ENCODE data around the gene ADARB2.

The ADARB2 gene

GRCh38 chr10:1660815-1661214 lies 76.5 kb downstream of the ADARB2 start:
- Histone ChIP-seq H3K9ac (ENCODE audit: low read length) (no peak overlapping the region), H3K4me1 (ENCODE audit: control insufficient read depth, insufficient read depth, low read length) (no peaks in the 10 kb centered on the region), H3K36me3 (ENCODE audit: control insufficient read depth, insufficient read depth, low read length, severe bottlenecking) (no peaks in the 10 kb centered on the region), H3K9me3 (ENCODE audit: control insufficient read depth, low read length) (no peaks in the 10 kb centered on the region), H3K4me3 (ENCODE audit: low read length) (no peak overlapping the region), H3K27me3 (replicated peaks; ENCODE audit: control insufficient read depth, insufficient read depth, low read length) (no peaks in the 10 kb centered on the region)
- no peak for DNase-seq (ENCODE audit: low read depth)

DNA sequence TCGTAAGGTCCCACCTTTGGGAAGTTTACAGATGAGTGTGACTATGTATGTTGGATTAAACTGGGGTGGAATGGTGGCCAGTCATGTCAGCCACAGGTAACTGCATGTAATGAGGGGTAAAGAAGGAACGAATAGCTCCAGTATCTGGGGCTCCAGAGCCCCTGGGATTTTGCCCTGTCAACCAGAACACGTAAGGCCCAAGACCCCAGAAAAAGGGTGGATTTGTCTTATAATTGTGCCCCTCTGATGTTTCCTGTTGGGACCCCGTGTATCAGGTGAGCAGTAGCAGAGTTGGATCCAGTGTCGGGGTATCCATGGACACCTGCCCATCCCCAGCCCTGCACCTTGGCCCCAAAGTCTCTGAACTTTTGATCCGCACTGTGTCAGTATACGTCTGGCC lies 76.9 kb downstream of the ADARB2 start:
- no peak for DNase-seq (ENCODE audit: low read depth)
- no peak overlapping the region for H3K4me3 ChIP-seq (ENCODE audit: low read length)
- H3K4me1 ChIP-seq (ENCODE audit: control insufficient read depth, insufficient read depth, low read length) = no peaks in the 10 kb centered on the region
- H3K9me3 ChIP-seq (ENCODE audit: control insufficient read depth, low read length) = no peaks in the 10 kb centered on the region
- H3K36me3 ChIP-seq (ENCODE audit: control insufficient read depth, insufficient read depth, low read length, severe bottlenecking) = no peaks in the 10 kb centered on the region
- no peak overlapping the region for H3K9ac ChIP-seq (ENCODE audit: low read length)
- H3K27me3 ChIP-seq (replicated peaks; ENCODE audit: control insufficient read depth, insufficient read depth, low read length) = no peaks in the 10 kb centered on the region

GRCh38 chr10:1659221-1659791 lies 78.0 kb downstream of the ADARB2 start:
- Histone ChIP-seq H3K36me3 (ENCODE audit: control insufficient read depth, insufficient read depth, low read length, severe bottlenecking) (no peaks in the 10 kb centered on the region), H3K27me3 (replicated peaks; ENCODE audit: control insufficient read depth, insufficient read depth, low read length) (no peaks in the 10 kb centered on the region), H3K9ac (ENCODE audit: low read length) (no peak overlapping the region), H3K4me3 (ENCODE audit: low read length) (no peak overlapping the region), H3K4me1 (ENCODE audit: control insufficient read depth, insufficient read depth, low read length) (no peaks in the 10 kb centered on the region), H3K9me3 (ENCODE audit: control insufficient read depth, low read length) (no peaks in the 10 kb centered on the region)
- no peak for DNase-seq (ENCODE audit: low read depth)

- DNase-seq (ENCODE audit: low read depth) = no peak
- H3K27me3 ChIP-seq (replicated peaks; ENCODE audit: control insufficient read depth, insufficient read depth, low read length) = no peaks in the 10 kb centered on the region
- no peaks in the 10 kb centered on the region for H3K4me1 ChIP-seq (ENCODE audit: control insufficient read depth, insufficient read depth, low read length)
- H3K4me3 ChIP-seq (ENCODE audit: low read length) = no peak overlapping the region
- no peaks in the 10 kb centered on the region for H3K36me3 ChIP-seq (ENCODE audit: control insufficient read depth, insufficient read depth, low read length, severe bottlenecking)
- H3K9ac ChIP-seq (ENCODE audit: low read length) = no peak overlapping the region
- H3K9me3 ChIP-seq (ENCODE audit: control insufficient read depth, low read length) = no peaks in the 10 kb centered on the region
These were observed 78.7 kb downstream of the ADARB2 start for GRCh38 chr10:1658658-1659057.

GRCh38 chr10:1657479-1657878 lies 79.8 kb downstream of the ADARB2 start:
- Histone ChIP-seq H3K9ac (ENCODE audit: low read length) (no peak overlapping the region), H3K27me3 (replicated peaks; ENCODE audit: control insufficient read depth, insufficient read depth, low read length) (no peaks in the 10 kb centered on the region), H3K4me3 (ENCODE audit: low read length) (no peak overlapping the region), H3K36me3 (ENCODE audit: control insufficient read depth, insufficient read depth, low read length, severe bottlenecking) (no peaks in the 10 kb centered on the region), H3K9me3 (ENCODE audit: control insufficient read depth, low read length) (no peaks in the 10 kb centered on the region), H3K4me1 (ENCODE audit: control insufficient read depth, insufficient read depth, low read length) (no peaks in the 10 kb centered on the region)
- no peak for DNase-seq (ENCODE audit: low read depth)

- Histone ChIP-seq H3K9ac (ENCODE audit: low read length) (no peak overlapping the region), H3K27me3 (replicated peaks; ENCODE audit: control insufficient read depth, insufficient read depth, low read length) (no peaks in the 10 kb centered on the region), H3K4me1 (ENCODE audit: control insufficient read depth, insufficient read depth, low read length) (no peaks in the 10 kb centered on the region), H3K9me3 (ENCODE audit: control insufficient read depth, low read length) (no peaks in the 10 kb centered on the region), H3K36me3 (ENCODE audit: control insufficient read depth, insufficient read depth, low read length, severe bottlenecking) (no peaks in the 10 kb centered on the region), H3K4me3 (ENCODE audit: low read length) (no peak overlapping the region)
- no peak for DNase-seq (ENCODE audit: low read depth)
These were observed 82.0 kb downstream of the ADARB2 start for GRCh38 chr10:1655367-1655766.

DNA sequence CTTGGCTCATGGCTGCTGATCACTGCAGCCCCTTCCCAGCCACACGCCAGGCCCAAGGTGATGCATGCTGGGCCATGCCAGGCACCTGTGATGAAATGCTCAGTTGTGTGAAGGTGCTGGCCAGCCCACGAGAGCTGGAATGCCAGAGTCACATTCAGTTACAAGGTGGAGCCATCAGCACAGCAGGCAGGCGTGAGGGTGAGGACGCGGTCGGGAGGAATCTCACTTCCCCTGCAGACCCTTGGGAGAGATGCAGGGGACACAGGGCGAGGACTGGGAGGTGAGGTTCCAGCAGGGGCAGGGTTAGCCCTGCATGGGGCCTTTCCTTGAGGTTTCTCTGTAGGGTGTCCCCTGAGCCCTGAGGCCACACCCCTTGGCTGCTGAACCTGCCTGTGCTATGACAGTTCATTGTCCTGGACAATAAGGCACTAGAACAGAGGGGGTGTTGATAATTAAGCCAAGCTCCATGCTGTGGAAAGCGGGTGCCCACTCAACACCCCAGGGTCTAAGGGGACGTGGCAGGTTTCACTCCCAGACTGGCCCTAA lies 82.4 kb downstream of the ADARB2 start:
- no peak for DNase-seq (ENCODE audit: low read depth)
- Histone ChIP-seq H3K9me3 (ENCODE audit: control insufficient read depth, low read length) (no peaks in the 10 kb centered on the region), H3K4me3 (ENCODE audit: low read length) (no peak overlapping the region), H3K27me3 (replicated peaks; ENCODE audit: control insufficient read depth, insufficient read depth, low read length) (no peaks in the 10 kb centered on the region), H3K9ac (ENCODE audit: low read length) (no peak overlapping the region), H3K4me1 (ENCODE audit: control insufficient read depth, insufficient read depth, low read length) (no peaks in the 10 kb centered on the region), H3K36me3 (ENCODE audit: control insufficient read depth, insufficient read depth, low read length, severe bottlenecking) (no peaks in the 10 kb centered on the region)

DNA sequence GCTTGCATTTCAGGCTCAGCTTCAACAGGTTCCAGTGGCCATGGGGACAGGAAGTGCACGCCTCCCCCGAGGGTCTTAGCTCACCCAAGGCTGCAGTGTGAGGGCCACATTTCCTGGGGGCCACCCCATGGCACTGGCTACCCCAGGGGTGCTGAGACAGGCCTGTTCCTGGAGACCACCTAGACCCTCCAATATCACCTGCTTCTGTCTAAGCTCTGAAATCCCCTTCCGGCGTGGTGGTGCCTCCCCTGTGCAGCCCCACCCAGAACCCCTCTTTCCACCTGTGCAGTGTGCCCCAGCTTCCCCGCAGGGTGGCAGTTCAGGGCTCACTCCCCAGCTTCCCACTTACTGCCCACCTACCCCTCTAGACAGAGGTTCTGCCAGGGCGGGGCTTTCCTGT lies 83.1 kb downstream of the ADARB2 start:
- Histone ChIP-seq H3K27me3 (replicated peaks; ENCODE audit: control insufficient read depth, insufficient read depth, low read length) (no peaks in the 10 kb centered on the region), H3K4me1 (ENCODE audit: control insufficient read depth, insufficient read depth, low read length) (no peaks in the 10 kb centered on the region), H3K36me3 (ENCODE audit: control insufficient read depth, insufficient read depth, low read length, severe bottlenecking) (no peaks in the 10 kb centered on the region), H3K4me3 (ENCODE audit: low read length) (no peak overlapping the region), H3K9ac (ENCODE audit: low read length) (no peak overlapping the region), H3K9me3 (ENCODE audit: control insufficient read depth, low read length) (no peaks in the 10 kb centered on the region)
- no peak for DNase-seq (ENCODE audit: low read depth)

- Histone ChIP-seq H3K27me3 (replicated peaks; ENCODE audit: control insufficient read depth, insufficient read depth, low read length) (no peaks in the 10 kb centered on the region), H3K36me3 (ENCODE audit: control insufficient read depth, insufficient read depth, low read length, severe bottlenecking) (no peaks in the 10 kb centered on the region), H3K4me1 (ENCODE audit: control insufficient read depth, insufficient read depth, low read length) (no peaks in the 10 kb centered on the region), H3K9me3 (ENCODE audit: control insufficient read depth, low read length) (no peaks in the 10 kb centered on the region), H3K4me3 (ENCODE audit: low read length) (no peak overlapping the region), H3K9ac (ENCODE audit: low read length) (no peak overlapping the region)
- no peak for DNase-seq (ENCODE audit: low read depth)
These were observed 84.0 kb downstream of the ADARB2 start for GRCh38 chr10:1653321-1653720.

DNA sequence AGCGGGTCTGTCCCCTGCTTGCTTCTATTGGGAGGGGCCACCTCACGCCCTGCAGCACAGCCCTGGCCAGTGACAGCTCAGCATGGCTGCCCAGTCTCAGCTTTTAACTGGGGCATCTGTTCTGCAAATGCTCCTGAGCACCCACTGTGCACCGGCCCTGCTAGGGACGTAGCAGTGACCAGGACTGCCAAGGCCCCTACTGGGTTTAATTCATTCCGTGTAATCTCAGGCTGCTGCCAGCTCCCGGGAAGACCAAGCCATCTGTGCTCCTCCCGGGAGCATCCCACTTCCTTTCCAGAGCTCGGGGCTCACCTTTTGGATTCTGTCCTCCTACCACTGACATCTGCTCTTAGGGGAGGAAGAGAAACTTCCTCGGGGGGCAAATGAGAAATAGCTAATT lies 85.2 kb downstream of the ADARB2 start:
- Histone ChIP-seq H3K9me3 (ENCODE audit: control insufficient read depth, low read length) (no peaks in the 10 kb centered on the region), H3K4me3 (ENCODE audit: low read length) (no peak overlapping the region), H3K4me1 (ENCODE audit: control insufficient read depth, insufficient read depth, low read length) (no peaks in the 10 kb centered on the region), H3K9ac (ENCODE audit: low read length) (no peak overlapping the region), H3K36me3 (ENCODE audit: control insufficient read depth, insufficient read depth, low read length, severe bottlenecking) (no peaks in the 10 kb centered on the region), H3K27me3 (replicated peaks; ENCODE audit: control insufficient read depth, insufficient read depth, low read length) (no peaks in the 10 kb centered on the region)
- no peak for DNase-seq (ENCODE audit: low read depth)

DNA sequence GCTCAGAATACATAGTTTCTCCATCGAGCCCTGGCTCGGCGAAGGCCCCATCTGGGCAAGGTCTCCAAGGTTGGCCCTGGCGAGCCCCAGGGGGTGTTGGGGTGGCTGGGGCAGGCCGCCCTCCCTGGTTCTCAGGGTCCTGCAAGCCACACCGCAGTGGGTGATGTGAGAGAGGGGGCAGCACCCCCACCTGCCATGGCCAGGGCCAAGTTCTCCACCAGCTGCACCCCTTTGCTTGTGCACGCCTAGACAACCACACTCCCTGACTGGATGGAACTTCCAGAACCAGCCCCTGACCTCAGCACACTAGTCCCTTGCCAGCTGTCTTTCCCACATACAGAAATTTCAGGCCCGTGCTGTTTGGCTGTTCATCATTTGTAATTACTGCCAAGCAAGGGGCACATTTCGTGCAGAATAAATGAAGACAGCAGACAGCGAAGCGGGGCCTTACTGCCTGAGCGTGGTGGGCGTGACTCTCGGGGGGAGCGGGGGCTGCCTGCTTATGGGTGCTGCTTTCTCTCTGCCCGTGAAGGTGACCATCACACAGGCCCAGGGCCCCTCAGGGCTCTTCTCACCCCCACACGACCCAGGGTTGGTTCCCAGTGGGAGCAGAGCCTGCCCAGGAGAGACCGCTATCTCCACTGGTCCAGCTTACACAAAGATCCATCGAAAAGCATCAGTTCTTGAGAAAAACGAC lies 85.9 kb downstream of the ADARB2 start:
- H3K4me1 ChIP-seq (ENCODE audit: control insufficient read depth, insufficient read depth, low read length) = no peaks in the 10 kb centered on the region
- no peak overlapping the region for H3K9ac ChIP-seq (ENCODE audit: low read length)
- H3K4me3 ChIP-seq (ENCODE audit: low read length) = no peak overlapping the region
- no peaks in the 10 kb centered on the region for H3K36me3 ChIP-seq (ENCODE audit: control insufficient read depth, insufficient read depth, low read length, severe bottlenecking)
- no peaks in the 10 kb centered on the region for H3K27me3 ChIP-seq (replicated peaks; ENCODE audit: control insufficient read depth, insufficient read depth, low read length)
- no peak for DNase-seq (ENCODE audit: low read depth)
- H3K9me3 ChIP-seq (ENCODE audit: control insufficient read depth, low read length) = no peaks in the 10 kb centered on the region

All from adipocyte (in vitro differentiated cells).